GM12878 (cell line): ENCODE data around the gene GLT8D1. TPM values are rescaled to one million over a fixed set of nuclear protein-coding genes. Genes with fewer than 3 reads are reported as not detected.
A peak's percentile ranks its signal among the peaks of the same experiment; 100 is the strongest.

Experiments
- ATAC-seq: fragments of 200-7000 bp; cut with Tn5 transposase; 3 replicates; pipeline ENCODE4 v1.9.1; 2020; ENCODE audit warnings: mild to moderate bottlenecking, moderate library complexity
- BruUV-seq: library from RNA; stranded (reverse); fragments of 400-500 nt; replicated peaks from 2 replicates; lab custom pipeline; 2021; lab: Mats Ljungman, UMichigan
- CTCF ChIA-PET: fragments of 300-600 bp; sonication (Branson Sonifier 250); formaldehyde crosslinking; extraction: SDS; loops from one replicate; lab custom pipeline; 2021; ENCODE audit warnings: inconsistent platforms; lab: Yijun Ruan, JAX
- POLR2A ChIA-PET: fragments of 350-600 bp; formaldehyde crosslinking; extraction: SDS; loops from one replicate; lab custom pipeline; 2021; ENCODE audit warnings: inconsistent platforms; lab: Charles Lee
- RAD21 ChIA-PET: fragments of 300-600 bp; sonication (Branson Sonifier 250); formaldehyde crosslinking; loops from one replicate; lab custom pipeline; 2023; ENCODE audit warnings: antibody characterized with exemption; ENCODE audit not compliant: unreplicated experiment; lab: Charles Lee
- SMC1A ChIA-PET: fragments of 300-600 bp; sonication (Branson Sonifier 250); formaldehyde crosslinking; loops from one replicate; lab custom pipeline; 2023; ENCODE audit not compliant: unreplicated experiment, uncharacterized antibody; lab: Charles Lee
- DNase-seq: peaks from one replicate; pipeline ENCODE4 v3.0.0-alpha.2; 2011; ENCODE audit warnings: low read depth, low spot score
- FAIRE-seq: peaks from 3 replicates; lab custom pipeline; 2011; peaks lifted over from hg19 to GRCh38; lab: Jason Lieb, UNC
- H2AFZ ChIP-seq: 2 replicates; pipeline ENCODE4 v1.6.0; 2011; ENCODE audit warnings: low read depth, low read length, control low read depth; ENCODE audit not compliant: control insufficient read depth
- H3K27ac ChIP-seq: 2 replicates; pipeline ENCODE4 v1.5.1; 2011; ENCODE audit warnings: control low read depth; ENCODE audit not compliant: control insufficient read depth, insufficient read depth
- H3K27me3 ChIP-seq, 2 experiments: replicated peaks in 1 of 2; 2 replicates each; pipeline versions ENCODE4 v1.6.0 to v1.6.1; 2011; ENCODE audit warnings: low read length in 1 of 2; ENCODE audit not compliant: control insufficient read depth in 2 of 2, insufficient read depth in 2 of 2
- H3K36me3 ChIP-seq, 2 experiments: 2 replicates each; pipeline ENCODE4 v1.5.1; 2011; ENCODE audit warnings: low read length in 1 of 2; ENCODE audit not compliant: control insufficient read depth in 2 of 2, insufficient read depth in 2 of 2
- H3K4me1 ChIP-seq: 2 replicates; pipeline ENCODE4 v1.6.1; 2011; ENCODE audit warnings: mild to moderate bottlenecking, low read length, moderate library complexity, mixed read lengths; ENCODE audit not compliant: control insufficient read depth, insufficient read depth
- H3K4me2 ChIP-seq: 2 replicates; pipeline ENCODE4 v1.6.0; 2011; ENCODE audit warnings: control low read depth; ENCODE audit not compliant: control insufficient read depth, insufficient read depth
- H3K4me3 ChIP-seq: fragments of 200-600 bp; sonication (generic); 2 replicates; pipeline ENCODE4 v1.5.1; 2016
- H3K79me2 ChIP-seq: 2 replicates; pipeline ENCODE4 v1.6.0; 2011; ENCODE audit warnings: low read length; ENCODE audit not compliant: control insufficient read depth, insufficient read depth
- H3K9ac ChIP-seq: 2 replicates; pipeline ENCODE4 v1.8.0; 2011; ENCODE audit warnings: low read length, control low read depth, mixed read lengths; ENCODE audit not compliant: control insufficient read depth, insufficient read depth
- H3K9me3 ChIP-seq: replicated peaks from 3 replicates; pipeline ENCODE4 v1.5.1; 2011; ENCODE audit warnings: mild to moderate bottlenecking, low read length; ENCODE audit not compliant: control insufficient read depth, insufficient read depth
- H4K20me1 ChIP-seq: 2 replicates; pipeline ENCODE4 v1.6.0; 2011; ENCODE audit not compliant: control insufficient read depth, insufficient read depth
- CEBPB ChIP-seq, 2 experiments: fragments of 150-350 bp in 1 of 2; IDR thresholded peaks; 2 replicates each; pipeline ENCODE4 v1.6.1; 2012 to 2014; ENCODE audit warnings: low read depth in 2 of 2, low read length in 2 of 2, borderline replicate concordance in 1 of 2, inconsistent platforms in 1 of 2
- GATAD2B ChIP-seq: fragments of 450-650 bp; conservative IDR thresholded peaks from 2 replicates; pipeline ENCODE4 v1.6.1; 2017; ENCODE audit warnings: low read depth, mild to moderate bottlenecking, moderate library complexity
- NRF1 ChIP-seq: conservative IDR thresholded peaks from 2 replicates; pipeline ENCODE4 v1.6.1; 2011; ENCODE audit warnings: mild to moderate bottlenecking, low read depth, low read length, improper control_type of control experiment
- SMARCA5 ChIP-seq: fragments of 450-650 bp; IDR thresholded peaks from 2 replicates; pipeline ENCODE4 v1.6.1; 2017; ENCODE audit warnings: mild to moderate bottlenecking
- ZZZ3 ChIP-seq: IDR thresholded peaks from 2 replicates; pipeline ENCODE4 v1.6.1; 2011; ENCODE audit warnings: low read depth; ENCODE audit not compliant: control insufficient read depth, insufficient read length
- WGBS: methylation state at CpG from one replicate; pipeline ENCODE4 v1.1.6; 2016; ENCODE audit warnings: low lambda C conversion rate; ENCODE audit not compliant: insufficient replicate concordance, insufficient coverage; ENCODE audit errors: missing lambda C conversion rate; 5-methylcytosine and 5-hydroxymethylcytosine counted together
- in situ Hi-C: fragments of 300-500 bp; cut with MboI; formaldehyde crosslinking; loops from 9 replicates; pipeline ENCODE4 v1.14.3; 2018; ENCODE audit warnings: mixed read lengths
- intact Hi-C: fragments of 100-400 bp; cut with micrococcal nuclease; formaldehyde crosslinking; loops from one replicate; pipeline ENCODE4 v1.14.2; 2022; ENCODE audit not compliant: unreplicated experiment
- polyA plus RNA-seq, 11 experiments: library from polyadenylated mRNA; depleted of rRNA in 4 of 11; unstranded in 6 of 11; stranded (reverse) in 5 of 11; fragments of >200 nt; fragmentation: Nextera tagmentation in 4 of 11; fragmentation: Illumina TruSeq in 1 of 11; extraction: Ambion mirVana in 4 of 11; extraction: Trizol in 1 of 11; gene quantifications; 1 replicate in 1 of 11; 2 replicates in 10 of 11; pipeline versions ENCODE4 v1.2.1 to v1.2.3, GENCODE V29; 2011 to 2016; ENCODE audit warnings: inconsistent platforms in 2 of 11, missing spikeins in 2 of 11, low read depth in 1 of 11
- total RNA-seq, 4 experiments: library from RNA; depleted of rRNA in 3 of 4; stranded (reverse); fragments of >200 nt in 3 of 4; fragmentation: Illumina TruSeq in 1 of 4; extraction: Trizol in 1 of 4; gene quantifications; 2 replicates each; pipeline versions ENCODE4 v1.2.1 to v1.2.3, GENCODE V29; 2013 to 2021
- TF ChIP-seq, protein P1 (sequence below): IDR thresholded peaks from 2 replicates; pipeline ENCODE4 v1.6.1; 2012; ENCODE audit warnings: low read depth, low read length, improper control_type of control experiment
- TF ChIP-seq, protein P2 (sequence below): IDR thresholded peaks from 2 replicates; pipeline ENCODE4 v1.6.1; 2011; ENCODE audit warnings: borderline replicate concordance, low read depth, mild to moderate bottlenecking, moderate library complexity, mixed read lengths, low read length; ENCODE audit not compliant: insufficient read depth; ENCODE audit errors: extremely low read length
- TF ChIP-seq, protein P3 (sequence below): fragments of 450-650 bp; IDR thresholded peaks from 2 replicates; pipeline ENCODE4 v1.6.1; 2018; ENCODE audit warnings: mild to moderate bottlenecking, low read depth, moderate library complexity; ENCODE audit not compliant: partially characterized antibody

GLT8D1 gene
- total and polyA plus RNA-seq, 10 of the 15 experiments (the other 5 are each of a cell fraction or from before 2014, with no cell fraction given), result 25.3 to 73.4 (median 48.4) TPM

DNA sequence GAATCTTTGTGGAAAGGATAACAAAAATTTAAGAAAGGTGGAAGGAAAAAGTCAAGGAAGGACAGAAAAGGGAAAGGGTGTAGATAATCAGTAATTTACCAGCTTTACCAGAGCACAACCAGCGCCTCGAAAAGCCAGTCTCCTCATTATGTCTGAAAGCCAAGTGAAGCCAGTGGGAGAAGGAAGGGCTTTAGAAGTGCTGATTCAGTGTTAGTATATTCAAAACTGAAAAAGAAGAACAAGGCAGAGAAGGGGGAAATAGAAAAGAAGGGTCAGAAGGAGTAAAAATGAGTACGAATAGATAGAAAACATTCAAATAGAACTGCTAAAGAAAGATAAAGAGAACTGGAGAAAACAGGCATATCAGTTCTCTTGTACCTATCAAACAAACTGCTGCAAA is 24.0 kb downstream of the GLT8D1 start:
- Histone ChIP-seq H3K79me2 (peaks cover 69% of the 10 kb centered on the region), H2AFZ (no peak overlapping the region), H3K36me3 (peaks cover 0 to 17% of the 10 kb centered on the region in 2 experiments; a peak in 3 of 4 replicates), H3K9ac (peak overlapping the region; percentile 43; the same call in 1 of the 2 replicates), H3K4me2 (peak overlapping the region; percentile 88), H3K27ac (peak overlapping the region; percentile 75), H4K20me1 (no peaks in the 10 kb centered on the region)
- intact Hi-C loops, result loop anchor here (10.0 kb wide), 1 partner anchor 227 kb away; the partner anchor contains the start of genes NISCH and TNNC1
- no peak for DNase-seq
- TF ChIP-seq, protein P1, sequence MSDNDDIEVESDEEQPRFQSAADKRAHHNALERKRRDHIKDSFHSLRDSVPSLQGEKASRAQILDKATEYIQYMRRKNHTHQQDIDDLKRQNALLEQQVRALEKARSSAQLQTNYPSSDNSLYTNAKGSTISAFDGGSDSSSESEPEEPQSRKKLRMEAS, result no peak
- no peak for TF ChIP-seq NRF1
- no peak for TF ChIP-seq ZZZ3
- TF ChIP-seq, protein P2, sequence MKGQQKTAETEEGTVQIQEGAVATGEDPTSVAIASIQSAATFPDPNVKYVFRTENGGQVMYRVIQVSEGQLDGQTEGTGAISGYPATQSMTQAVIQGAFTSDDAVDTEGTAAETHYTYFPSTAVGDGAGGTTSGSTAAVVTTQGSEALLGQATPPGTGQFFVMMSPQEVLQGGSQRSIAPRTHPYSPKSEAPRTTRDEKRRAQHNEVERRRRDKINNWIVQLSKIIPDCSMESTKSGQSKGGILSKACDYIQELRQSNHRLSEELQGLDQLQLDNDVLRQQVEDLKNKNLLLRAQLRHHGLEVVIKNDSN, result no peak
- no peak for TF ChIP-seq GATAD2B
- no peak for TF ChIP-seq CEBPB (IDR thresholded peaks at IDR 0.05; ENCODE audit: borderline replicate concordance in 1 of 2, low read depth in 2 of 2, low read length in 2 of 2)
- TF ChIP-seq, protein P3, sequence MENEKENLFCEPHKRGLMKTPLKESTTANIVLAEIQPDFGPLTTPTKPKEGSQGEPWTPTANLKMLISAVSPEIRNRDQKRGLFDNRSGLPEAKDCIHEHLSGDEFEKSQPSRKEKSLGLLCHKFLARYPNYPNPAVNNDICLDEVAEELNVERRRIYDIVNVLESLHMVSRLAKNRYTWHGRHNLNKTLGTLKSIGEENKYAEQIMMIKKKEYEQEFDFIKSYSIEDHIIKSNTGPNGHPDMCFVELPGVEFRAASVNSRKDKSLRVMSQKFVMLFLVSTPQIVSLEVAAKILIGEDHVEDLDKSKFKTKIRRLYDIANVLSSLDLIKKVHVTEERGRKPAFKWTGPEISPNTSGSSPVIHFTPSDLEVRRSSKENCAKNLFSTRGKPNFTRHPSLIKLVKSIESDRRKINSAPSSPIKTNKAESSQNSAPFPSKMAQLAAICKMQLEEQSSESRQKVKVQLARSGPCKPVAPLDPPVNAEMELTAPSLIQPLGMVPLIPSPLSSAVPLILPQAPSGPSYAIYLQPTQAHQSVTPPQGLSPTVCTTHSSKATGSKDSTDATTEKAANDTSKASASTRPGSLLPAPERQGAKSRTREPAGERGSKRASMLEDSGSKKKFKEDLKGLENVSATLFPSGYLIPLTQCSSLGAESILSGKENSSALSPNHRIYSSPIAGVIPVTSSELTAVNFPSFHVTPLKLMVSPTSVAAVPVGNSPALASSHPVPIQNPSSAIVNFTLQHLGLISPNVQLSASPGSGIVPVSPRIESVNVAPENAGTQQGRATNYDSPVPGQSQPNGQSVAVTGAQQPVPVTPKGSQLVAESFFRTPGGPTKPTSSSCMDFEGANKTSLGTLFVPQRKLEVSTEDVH, result no peak
- no peak for TF ChIP-seq SMARCA5
- TF ChIP-seq, all 136 proteins: peak for 0
- in situ Hi-C loops, result no loop called here
- RAD21 ChIA-PET, result interaction anchor here (1.0 to 1.5 kb wide), 3 partner anchors 93 to 269 kb away, joined by 3 to 5 read pairs (median 3); no protein-coding TSS in a partner anchor
- CTCF ChIA-PET, result interaction anchor here (0.8 to 2.2 kb wide), 4 partner anchors 10 to 233 kb away, joined by 3 to 9 read pairs (median 4); no protein-coding TSS in a partner anchor
- SMC1A ChIA-PET, result interaction anchor here (1.0 to 1.2 kb wide), 2 partner anchors 10 kb away, joined by 3 to 4 read pairs; no protein-coding TSS in a partner anchor
- POLR2A ChIA-PET, result interaction anchor here (0.7 to 1.6 kb wide), 3 partner anchors 10 to 295 kb away, joined by 3 to 5 read pairs (median 5); no protein-coding TSS in a partner anchor
- ATAC-seq (no peak), FAIRE-seq (no peak)
- Histone ChIP-seq H3K9me3 (no peaks in the 10 kb centered on the region), H3K27me3 (no peaks in the 10 kb centered on the region), H3K4me3 (peak overlapping the region; percentile 48), H3K4me1 (peaks cover 17% of the 10 kb centered on the region)
- BruUV-seq, result no TSS peak
- 27% methylated on average over 3 of the region's 3 CpGs for WGBS
